ENCODE results near the gene TBC1D28. TPM values are rescaled to one million over a fixed set of nuclear protein-coding genes. Genes with fewer than 3 reads are reported as not detected.
"Not testable (repeated sequence)": the region's sequence is repeated elsewhere in the genome, so short reads cannot be mapped to it uniquely, and the experiment has no call there.

TBC1D28 gene
- total and polyA plus RNA-seq, 4 donors, result not detected

DNA sequence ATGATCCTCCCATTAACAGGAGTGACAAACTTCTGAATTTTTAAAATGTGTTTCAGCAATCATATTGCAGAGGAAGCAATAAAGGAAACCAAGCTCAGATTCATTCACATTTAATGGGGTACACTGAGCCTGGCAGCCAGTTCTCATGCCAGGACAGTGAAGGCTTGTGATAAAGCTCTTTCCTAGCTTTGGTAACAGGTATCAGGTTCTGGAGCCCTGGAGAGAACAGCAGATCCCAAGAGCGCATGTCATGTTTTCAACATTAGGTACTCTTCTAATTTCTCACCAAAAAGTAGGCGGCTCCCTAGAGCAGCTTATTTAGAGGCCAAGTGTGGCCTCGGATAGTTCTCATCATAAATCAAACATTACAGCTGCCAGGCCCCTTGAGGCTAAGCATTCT is 23.3 kb upstream of the TBC1D28 start:
- ATAC-seq (ENCODE audit: insufficient read depth, low FRiP score); H3K4me3 ChIP-seq; H3K27ac ChIP-seq (ENCODE audit: low read depth in 1 of 2, low read length in 1 of 2); H3K27me3 ChIP-seq (ENCODE audit: control insufficient read depth in 3 of 3, insufficient read depth in 3 of 3, low read length in 2 of 3); H3K4me1 ChIP-seq (ENCODE audit: control insufficient read depth in 5 of 5, insufficient read depth in 5 of 5, low read length in 5 of 5); H3K9ac ChIP-seq (ENCODE audit: insufficient read depth in 1 of 2, low read length in 2 of 2); DNase-seq: not testable (repeated sequence)
- 97 to 99% methylated on average over 3 of the region's 3 CpGs for WGBS, 2 donors
- H3K36me3 ChIP-seq (ENCODE audit: control insufficient read depth in 4 of 4, insufficient read depth in 4 of 4, low read length in 4 of 4), result peaks cover 4 to 15% (median 11%) of the 10 kb centered on the region in 4 donors
- peaks cover 0 to 10% (median 3%) of the 10 kb centered on the region in 4 donors for H3K9me3 ChIP-seq (ENCODE audit: control insufficient read depth in 4 of 4, insufficient read depth in 3 of 4, low read length in 3 of 4)

DNA sequence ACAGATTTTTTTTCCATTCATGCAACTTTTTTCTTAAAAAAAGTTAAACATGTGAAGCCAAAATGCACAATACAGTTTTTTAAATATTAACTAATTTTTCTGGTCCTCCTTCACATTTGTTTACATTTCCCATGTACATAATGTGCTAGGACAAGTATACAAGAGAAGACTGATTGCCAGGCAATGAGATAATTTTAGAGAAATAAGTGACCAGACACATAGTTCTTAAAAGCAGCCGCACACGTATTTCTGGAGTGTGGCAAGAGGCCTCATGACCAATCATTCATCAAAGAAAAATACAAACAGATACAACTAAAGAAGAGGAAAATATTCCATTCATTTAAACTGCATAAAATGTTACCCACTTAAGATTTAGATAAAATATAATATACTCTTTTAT is 22.1 kb upstream of the TBC1D28 start:
- peaks cover 0 to 12% (median 6%) of the 10 kb centered on the region in 4 donors for H3K9me3 ChIP-seq (ENCODE audit: control insufficient read depth in 4 of 4, insufficient read depth in 3 of 4, low read length in 3 of 4)

DNA sequence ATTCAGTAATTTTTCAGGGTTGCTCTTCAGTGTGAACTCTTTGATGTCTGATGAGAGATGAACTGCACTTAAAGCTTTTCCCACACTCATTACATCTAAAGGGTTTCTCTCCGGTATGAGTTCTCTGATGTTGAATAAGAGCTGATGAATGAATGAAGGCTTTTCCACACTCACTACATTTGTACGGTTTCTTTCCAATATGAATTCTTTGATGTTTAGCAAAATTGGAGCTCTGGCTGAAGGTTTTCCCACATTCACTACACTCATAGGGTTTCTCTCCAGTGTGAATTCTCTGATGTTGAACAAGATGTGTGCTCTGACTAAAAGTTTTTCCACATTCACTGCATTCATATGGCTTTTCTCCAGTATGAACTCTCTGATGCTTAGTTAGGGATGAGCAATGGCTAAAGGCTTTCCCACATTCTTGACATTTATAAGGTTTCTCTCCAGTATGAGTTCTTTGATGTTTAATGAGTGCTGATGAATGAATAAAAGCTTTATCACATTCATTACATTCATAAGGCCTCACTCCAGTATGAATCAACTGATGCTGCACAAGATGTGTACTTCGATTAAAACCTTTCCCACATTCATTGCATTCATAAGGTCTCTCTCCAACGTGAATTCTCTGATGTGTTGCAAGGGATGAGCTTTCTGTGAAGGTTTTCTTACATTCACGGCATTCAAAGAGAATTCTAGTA is 17.9 kb upstream of the TBC1D28 start:
- H3K27me3 ChIP-seq (ENCODE audit: control insufficient read depth in 3 of 3, insufficient read depth in 3 of 3, low read length in 2 of 3); ATAC-seq (ENCODE audit: insufficient read depth, low FRiP score); DNase-seq; H3K36me3 ChIP-seq (ENCODE audit: control insufficient read depth in 4 of 4, insufficient read depth in 4 of 4, low read length in 4 of 4); H3K9ac ChIP-seq (ENCODE audit: insufficient read depth in 1 of 2, low read length in 2 of 2); H3K4me1 ChIP-seq (ENCODE audit: control insufficient read depth in 5 of 5, insufficient read depth in 5 of 5, low read length in 5 of 5); H3K27ac ChIP-seq (ENCODE audit: low read depth in 1 of 2, low read length in 1 of 2); H3K4me3 ChIP-seq: not testable (repeated sequence)
- WGBS, 2 donors, result 97% methylated on average over 5 of the region's 5 CpGs
- peaks cover 0 to 12% (median 3%) of the 10 kb centered on the region in 4 donors for H3K9me3 ChIP-seq (ENCODE audit: control insufficient read depth in 4 of 4, insufficient read depth in 3 of 4, low read length in 3 of 4)

More for the DNA sequence above, 22.1 kb upstream of the TBC1D28 start:
- WGBS, 2 donors, result 65 to 100% methylated on average over 2 of the region's 2 CpGs
- DNase-seq; ATAC-seq (ENCODE audit: insufficient read depth, low FRiP score); H3K4me1 ChIP-seq (ENCODE audit: control insufficient read depth in 5 of 5, insufficient read depth in 5 of 5, low read length in 5 of 5); H3K9ac ChIP-seq (ENCODE audit: insufficient read depth in 1 of 2, low read length in 2 of 2); H3K27me3 ChIP-seq (ENCODE audit: control insufficient read depth in 3 of 3, insufficient read depth in 3 of 3, low read length in 2 of 3); H3K27ac ChIP-seq (ENCODE audit: low read depth in 1 of 2, low read length in 1 of 2); H3K4me3 ChIP-seq: not testable (repeated sequence)
- peaks cover 0 to 12% (median 5%) of the 10 kb centered on the region in 4 donors for H3K36me3 ChIP-seq (ENCODE audit: control insufficient read depth in 4 of 4, insufficient read depth in 4 of 4, low read length in 4 of 4)

DNA sequence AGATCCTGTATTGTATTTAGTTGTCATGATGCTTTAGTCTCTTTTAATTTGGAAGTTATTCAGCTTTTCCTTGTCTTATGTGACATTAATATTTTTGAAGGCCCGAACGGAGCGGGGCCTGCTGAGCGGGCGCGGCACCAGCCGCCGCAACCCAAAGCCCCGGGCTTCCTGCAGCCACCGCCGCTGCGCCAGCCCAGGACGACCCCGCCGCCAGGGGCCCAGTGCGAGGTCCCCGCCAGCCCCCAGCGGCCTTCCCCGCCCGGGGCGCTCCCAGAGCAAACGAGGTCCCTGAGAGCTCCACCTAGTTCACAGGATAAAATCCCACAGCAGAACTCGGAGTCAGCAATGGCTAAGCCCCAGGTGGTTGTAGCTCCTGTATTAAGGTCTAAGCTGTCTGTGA is 5.9 kb upstream of the TBC1D28 start:
- ATAC-seq (ENCODE audit: insufficient read depth, low FRiP score); H3K4me3 ChIP-seq; H3K4me1 ChIP-seq (ENCODE audit: control insufficient read depth in 5 of 5, insufficient read depth in 5 of 5, low read length in 5 of 5); H3K36me3 ChIP-seq (ENCODE audit: control insufficient read depth in 4 of 4, insufficient read depth in 4 of 4, low read length in 4 of 4); H3K9ac ChIP-seq (ENCODE audit: insufficient read depth in 1 of 2, low read length in 2 of 2); H3K27ac ChIP-seq (ENCODE audit: low read depth in 1 of 2, low read length in 1 of 2); DNase-seq; H3K9me3 ChIP-seq (ENCODE audit: control insufficient read depth in 4 of 4, insufficient read depth in 3 of 4, low read length in 3 of 4); H3K27me3 ChIP-seq (ENCODE audit: control insufficient read depth in 3 of 3, insufficient read depth in 3 of 3, low read length in 2 of 3): not testable (repeated sequence)
- 45 to 58% methylated on average over 17 to 23 of the region's 23 CpGs for WGBS, 2 donors

DNA sequence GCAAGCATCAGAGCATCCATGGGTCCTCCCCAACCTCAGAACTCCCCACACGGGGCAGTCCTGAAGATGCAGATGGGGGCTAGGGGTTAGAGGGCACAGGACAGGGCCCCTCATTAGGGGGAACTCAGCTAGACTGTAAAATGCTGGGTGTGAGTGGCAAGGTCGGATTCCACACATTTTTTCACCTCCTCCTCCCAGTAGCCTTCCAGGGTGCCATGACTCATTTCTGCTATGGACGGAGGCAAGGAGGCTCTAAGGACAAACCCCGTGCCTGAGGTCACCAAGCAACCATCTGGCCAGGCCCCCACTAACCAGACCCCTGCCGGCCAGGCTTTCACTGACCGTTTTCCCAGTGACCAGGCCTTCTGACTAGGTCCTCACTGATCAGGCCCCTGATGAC is 1.1 kb downstream of the TBC1D28 start:
- H3K9ac ChIP-seq (ENCODE audit: insufficient read depth in 1 of 2, low read length in 2 of 2); H3K4me1 ChIP-seq (ENCODE audit: control insufficient read depth in 5 of 5, insufficient read depth in 5 of 5, low read length in 5 of 5); H3K27me3 ChIP-seq (ENCODE audit: control insufficient read depth in 3 of 3, insufficient read depth in 3 of 3, low read length in 2 of 3); H3K4me3 ChIP-seq; DNase-seq; H3K9me3 ChIP-seq (ENCODE audit: control insufficient read depth in 4 of 4, insufficient read depth in 3 of 4, low read length in 3 of 4); H3K27ac ChIP-seq (ENCODE audit: low read depth in 1 of 2, low read length in 1 of 2); H3K36me3 ChIP-seq (ENCODE audit: control insufficient read depth in 4 of 4, insufficient read depth in 4 of 4, low read length in 4 of 4); ATAC-seq (ENCODE audit: insufficient read depth, low FRiP score): not testable (repeated sequence)
- WGBS, 2 donors, result 70 to 83% methylated on average over 4 of the region's 6 CpGs

DNA sequence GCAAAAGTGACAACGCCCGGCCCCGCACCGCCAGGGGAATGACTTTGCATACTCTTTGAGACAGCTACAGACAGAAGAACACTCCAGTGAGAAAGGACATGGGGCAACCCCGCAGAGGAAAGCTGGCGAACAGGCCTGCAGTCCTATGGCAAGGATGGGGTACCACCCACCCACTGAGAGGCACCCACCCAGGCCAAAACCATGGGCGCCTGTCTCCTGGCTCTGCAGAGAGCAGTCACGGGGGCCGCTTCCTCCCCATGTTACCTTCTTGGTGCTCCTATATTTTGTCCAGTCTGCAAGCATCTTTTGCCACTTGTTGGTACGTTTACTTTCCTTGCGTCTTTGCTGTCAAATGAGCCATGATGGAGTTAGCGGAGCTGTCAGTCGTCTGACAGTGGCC is 5.8 kb downstream of the TBC1D28 start:
- H3K27me3 ChIP-seq (ENCODE audit: control insufficient read depth in 3 of 3, insufficient read depth in 3 of 3, low read length in 2 of 3); ATAC-seq (ENCODE audit: insufficient read depth, low FRiP score); DNase-seq; H3K9me3 ChIP-seq (ENCODE audit: control insufficient read depth in 4 of 4, insufficient read depth in 3 of 4, low read length in 3 of 4); H3K4me3 ChIP-seq; H3K4me1 ChIP-seq (ENCODE audit: control insufficient read depth in 5 of 5, insufficient read depth in 5 of 5, low read length in 5 of 5); H3K27ac ChIP-seq (ENCODE audit: low read depth in 1 of 2, low read length in 1 of 2); H3K9ac ChIP-seq (ENCODE audit: insufficient read depth in 1 of 2, low read length in 2 of 2); H3K36me3 ChIP-seq (ENCODE audit: control insufficient read depth in 4 of 4, insufficient read depth in 4 of 4, low read length in 4 of 4): not testable (repeated sequence)
- 88 to 90% methylated on average over 13 of the region's 13 CpGs for WGBS, 2 donors

DNA sequence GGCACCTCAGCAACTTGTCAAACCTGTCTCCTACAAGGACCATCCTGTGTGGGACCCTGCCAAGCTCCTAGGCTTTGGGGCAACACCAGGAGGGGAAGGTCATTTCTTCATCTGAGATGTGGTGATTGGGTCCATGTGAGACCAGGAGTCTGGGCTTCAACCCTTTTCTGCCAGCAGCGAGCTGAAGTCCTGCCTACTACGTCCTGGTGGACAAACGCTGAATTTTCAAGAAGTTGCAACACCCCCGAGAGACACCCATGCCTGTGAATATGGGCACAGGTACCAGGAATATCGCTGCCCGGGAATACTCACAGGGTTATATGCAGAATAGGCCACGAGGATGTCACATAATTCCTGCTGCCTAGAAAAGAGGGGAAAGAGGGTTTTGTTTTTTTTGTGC is 8.0 kb downstream of the TBC1D28 start:
- not testable (repeated sequence) for H3K27ac ChIP-seq (ENCODE audit: low read depth in 1 of 2, low read length in 1 of 2); H3K9ac ChIP-seq (ENCODE audit: insufficient read depth in 1 of 2, low read length in 2 of 2); H3K9me3 ChIP-seq (ENCODE audit: control insufficient read depth in 4 of 4, insufficient read depth in 3 of 4, low read length in 3 of 4); DNase-seq; H3K4me1 ChIP-seq (ENCODE audit: control insufficient read depth in 5 of 5, insufficient read depth in 5 of 5, low read length in 5 of 5); H3K4me3 ChIP-seq; H3K36me3 ChIP-seq (ENCODE audit: control insufficient read depth in 4 of 4, insufficient read depth in 4 of 4, low read length in 4 of 4); ATAC-seq (ENCODE audit: insufficient read depth, low FRiP score); H3K27me3 ChIP-seq (ENCODE audit: control insufficient read depth in 3 of 3, insufficient read depth in 3 of 3, low read length in 2 of 3)
- 50 to 64% methylated on average over 7 of the region's 7 CpGs for WGBS, 2 donors

DNA sequence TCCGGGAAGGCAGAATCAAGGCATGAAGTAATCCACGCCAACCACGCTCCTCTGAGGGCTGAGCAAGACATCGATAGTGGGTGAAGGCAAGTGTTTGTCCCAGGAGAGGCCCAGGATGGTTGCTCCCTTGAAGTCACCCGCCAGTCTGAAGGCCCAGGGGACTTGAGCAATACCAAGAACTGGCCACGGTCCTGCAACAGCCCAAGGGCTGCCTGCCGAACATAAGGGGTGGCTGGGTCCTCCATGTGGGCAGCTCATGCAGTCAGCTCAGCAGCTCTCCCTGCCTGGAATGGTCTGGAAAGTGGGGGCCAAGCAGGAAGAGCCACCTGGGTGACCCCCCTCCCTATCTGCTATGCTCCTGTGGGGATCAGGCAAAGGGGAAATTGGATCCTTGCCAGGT is 8.4 kb downstream of the TBC1D28 start:
- not testable (repeated sequence) for H3K27me3 ChIP-seq (ENCODE audit: control insufficient read depth in 3 of 3, insufficient read depth in 3 of 3, low read length in 2 of 3); H3K9ac ChIP-seq (ENCODE audit: insufficient read depth in 1 of 2, low read length in 2 of 2); H3K36me3 ChIP-seq (ENCODE audit: control insufficient read depth in 4 of 4, insufficient read depth in 4 of 4, low read length in 4 of 4); H3K4me1 ChIP-seq (ENCODE audit: control insufficient read depth in 5 of 5, insufficient read depth in 5 of 5, low read length in 5 of 5); H3K4me3 ChIP-seq; H3K27ac ChIP-seq (ENCODE audit: low read depth in 1 of 2, low read length in 1 of 2); H3K9me3 ChIP-seq (ENCODE audit: control insufficient read depth in 4 of 4, insufficient read depth in 3 of 4, low read length in 3 of 4); ATAC-seq (ENCODE audit: insufficient read depth, low FRiP score); DNase-seq
- WGBS, 2 donors, result 66 to 69% methylated on average over 4 to 7 of the region's 7 CpGs
